Astrocyte (in vitro differentiated cells and primary cell): ENCODE measurements around the gene NF2. TPM values are rescaled to one million over a fixed set of nuclear protein-coding genes. Genes with fewer than 3 reads are reported as not detected.

Experiments
- DNase-seq: peaks from one replicate; pipeline ENCODE4 v3.0.0-alpha.2; 2010; ENCODE audit warnings: low read depth
- FAIRE-seq: peaks from 2 replicates; lab custom pipeline; 2011; peaks lifted over from hg19 to GRCh38; lab: Jason Lieb, UNC
- H2AFZ ChIP-seq: 2 replicates; pipeline ENCODE4 v1.6.0; 2012; ENCODE audit warnings: low read depth, low read length, inconsistent platforms
- H3K27ac ChIP-seq: 2 replicates; pipeline ENCODE4 v1.5.1; 2011; ENCODE audit warnings: low read depth, low read length, inconsistent platforms
- H3K27me3 ChIP-seq: 2 replicates; pipeline ENCODE4 v1.6.0; 2011; ENCODE audit warnings: low read length, inconsistent platforms; ENCODE audit not compliant: insufficient read depth
- H3K36me3 ChIP-seq: 2 replicates; pipeline ENCODE4 v1.5.1; 2011; ENCODE audit warnings: low read length, inconsistent platforms; ENCODE audit not compliant: insufficient read depth
- H3K4me1 ChIP-seq: 2 replicates; pipeline ENCODE4 v1.5.1; 2011; ENCODE audit warnings: low read length, inconsistent platforms; ENCODE audit not compliant: insufficient read depth
- H3K4me2 ChIP-seq: 2 replicates; pipeline ENCODE4 v1.6.0; 2012; ENCODE audit warnings: low read length, inconsistent platforms
- H3K4me3 ChIP-seq: 2 replicates; pipeline ENCODE4 v1.5.1; 2011; ENCODE audit warnings: low read depth, mild to moderate bottlenecking, low read length, inconsistent platforms; ENCODE audit not compliant: insufficient read depth
- H3K79me2 ChIP-seq: 2 replicates; pipeline ENCODE4 v1.6.0; 2012; ENCODE audit warnings: mild to moderate bottlenecking, low read length, inconsistent platforms; ENCODE audit not compliant: insufficient read depth
- H3K9ac ChIP-seq: 2 replicates; pipeline ENCODE4 v1.6.0; 2012; ENCODE audit warnings: mild to moderate bottlenecking, low read length, inconsistent platforms
- H3K9me3 ChIP-seq: 2 replicates; pipeline ENCODE4 v1.5.1; 2012; ENCODE audit warnings: low read depth, mild to moderate bottlenecking, low read length, inconsistent platforms; ENCODE audit not compliant: insufficient read depth
- H4K20me1 ChIP-seq: 2 replicates; pipeline ENCODE4 v1.6.0; 2012; ENCODE audit warnings: low read length, inconsistent platforms; ENCODE audit not compliant: insufficient read depth
- H3K27ac Mint-ChIP-seq: one replicate; pipeline ENCODE4 v1.8.0; 2021; ENCODE audit warnings: mild to moderate bottlenecking, mixed read lengths; ENCODE audit not compliant: unreplicated experiment
- H3K27me3 Mint-ChIP-seq: one replicate; pipeline ENCODE4 v1.8.0; 2021; ENCODE audit warnings: low read depth, mixed read lengths; ENCODE audit not compliant: unreplicated experiment
- H3K36me3 Mint-ChIP-seq: one replicate; pipeline ENCODE4 v1.8.0; 2021; ENCODE audit warnings: low read depth, mixed read lengths; ENCODE audit not compliant: unreplicated experiment
- H3K4me1 Mint-ChIP-seq: one replicate; pipeline ENCODE4 v1.8.0; 2021; ENCODE audit warnings: low read depth, mixed read lengths; ENCODE audit not compliant: unreplicated experiment
- H3K4me3 Mint-ChIP-seq: one replicate; pipeline ENCODE4 v1.8.0; 2021; ENCODE audit warnings: mild to moderate bottlenecking, moderate library complexity, mixed read lengths; ENCODE audit not compliant: unreplicated experiment
- H3K9me3 Mint-ChIP-seq: one replicate; pipeline ENCODE4 v1.8.0; 2021; ENCODE audit warnings: mild to moderate bottlenecking, mixed read lengths; ENCODE audit not compliant: unreplicated experiment
- CTCF ChIP-seq: IDR thresholded peaks from 2 replicates; pipeline ENCODE4 v1.5.1; 2011; ENCODE audit warnings: low read depth, mild to moderate bottlenecking, inconsistent platforms, low read length, moderate library complexity; ENCODE audit not compliant: insufficient read depth
- EZH2 ChIP-seq: IDR thresholded peaks from 2 replicates; pipeline ENCODE4 v1.6.1; 2012; ENCODE audit warnings: mild to moderate bottlenecking, low read length, inconsistent platforms; ENCODE audit not compliant: insufficient read depth
- total RNA-seq: library from RNA; stranded (reverse); gene quantifications from 2 replicates; pipeline ENCODE4 v1.2.1, GENCODE V29; 2021

NF2 gene
- total RNA-seq, 1 donor from 2014 or later = 93.4 TPM

- H3K4me1 Mint-ChIP-seq = no peaks in the 10 kb centered on the region
- Histone ChIP-seq H3K4me2 (no peak overlapping the region), H3K36me3 (no peaks in the 10 kb centered on the region), H3K4me3 (no peak overlapping the region), H3K79me2 (no peaks in the 10 kb centered on the region), H3K9ac (no peak overlapping the region), H3K9me3 (no peaks in the 10 kb centered on the region), H4K20me1 (no peaks in the 10 kb centered on the region), H3K27me3 (no peaks in the 10 kb centered on the region), H3K4me1 (peaks cover 5% of the 10 kb centered on the region), H3K27ac (no peak overlapping the region), H2AFZ (no peak overlapping the region)
- TF ChIP-seq EZH2 (no peak), CTCF (no peak)
- DNase-seq = no peak
- no peak overlapping the region for H3K4me3 Mint-ChIP-seq
- FAIRE-seq = no peak
- H3K9me3 Mint-ChIP-seq = no peaks in the 10 kb centered on the region
- H3K36me3 Mint-ChIP-seq = no peaks in the 10 kb centered on the region
- H3K27me3 Mint-ChIP-seq = peaks cover 18% of the 10 kb centered on the region
- no peak overlapping the region for H3K27ac Mint-ChIP-seq
Measured at GRCh38 chr22:29729161-29729560, 125.7 kb downstream of the NF2 start.

GRCh38 chr22:29731058-29731850 lies 127.8 kb downstream of the NF2 start:
- H3K36me3 Mint-ChIP-seq = no peaks in the 10 kb centered on the region
- Histone ChIP-seq H3K4me1 (peaks cover 5% of the 10 kb centered on the region), H3K27ac (no peak overlapping the region), H3K36me3 (no peaks in the 10 kb centered on the region), H3K9me3 (no peaks in the 10 kb centered on the region), H4K20me1 (peaks cover 5% of the 10 kb centered on the region), H3K9ac (no peak overlapping the region), H3K4me3 (no peak overlapping the region), H3K4me2 (no peak overlapping the region), H3K79me2 (no peaks in the 10 kb centered on the region), H2AFZ (no peak overlapping the region), H3K27me3 (no peaks in the 10 kb centered on the region)
- FAIRE-seq (no peak), DNase-seq (no peak)
- H3K27ac Mint-ChIP-seq = no peak overlapping the region
- H3K4me1 Mint-ChIP-seq = no peaks in the 10 kb centered on the region
- H3K27me3 Mint-ChIP-seq = peaks cover 4% of the 10 kb centered on the region
- H3K9me3 Mint-ChIP-seq = no peaks in the 10 kb centered on the region
- TF ChIP-seq EZH2 (no peak), CTCF (no peak)
- no peak overlapping the region for H3K4me3 Mint-ChIP-seq

GRCh38 chr22:29732883-29733282 lies 129.4 kb downstream of the NF2 start:
- no peak overlapping the region for H3K4me3 ChIP-seq
- H3K4me1 ChIP-seq = no peaks in the 10 kb centered on the region
- no peak overlapping the region for H2AFZ ChIP-seq
- no peaks in the 10 kb centered on the region for H3K36me3 ChIP-seq
- H3K9ac ChIP-seq = no peak overlapping the region
- no peak overlapping the region for H3K27ac Mint-ChIP-seq
- DNase-seq (no peak), FAIRE-seq (no peak)
- H3K4me1 Mint-ChIP-seq = no peaks in the 10 kb centered on the region
- H3K4me3 Mint-ChIP-seq = no peak overlapping the region
- no peaks in the 10 kb centered on the region for H3K27me3 Mint-ChIP-seq
- no peak overlapping the region for H3K27ac ChIP-seq
- H3K9me3 Mint-ChIP-seq = no peaks in the 10 kb centered on the region
- H3K9me3 ChIP-seq = no peaks in the 10 kb centered on the region
- H3K27me3 ChIP-seq = no peaks in the 10 kb centered on the region
- peaks cover 3% of the 10 kb centered on the region for H3K36me3 Mint-ChIP-seq
- TF ChIP-seq EZH2 = no peak
- no peak for TF ChIP-seq CTCF
- H4K20me1 ChIP-seq = peaks cover 5% of the 10 kb centered on the region
- H3K79me2 ChIP-seq = no peaks in the 10 kb centered on the region
- no peak overlapping the region for H3K4me2 ChIP-seq
